Caco-2 (cell line): ENCODE results near the gene ANO6. TPM values are rescaled to one million over a fixed set of nuclear protein-coding genes. Genes with fewer than 3 reads are reported as not detected.

Experiments
- BruUV-seq: library from RNA; stranded (reverse); fragments of 400-500 nt; replicated peaks from 2 replicates; lab custom pipeline; 2021; lab: Mats Ljungman, UMichigan
- CTCF ChIA-PET: fragments of 300-600 bp; sonication (Branson Sonifier 250); formaldehyde crosslinking; loops from one replicate; lab custom pipeline; 2022; ENCODE audit warnings: antibody characterized with exemption; lab: Charles Lee
- POLR2A ChIA-PET: fragments of 300-600 bp; sonication (Branson Sonifier 250); formaldehyde crosslinking; loops from one replicate; lab custom pipeline; 2022; ENCODE audit warnings: antibody characterized with exemption; lab: Charles Lee
- DNase-seq, 2 experiments: peaks; one replicate each; pipeline versions ENCODE4 v3.0.0 to v3.0.0-alpha.2; 2020 to 2022
- H3K27me3 ChIP-seq: replicated peaks from 2 replicates; pipeline ENCODE4 v1.6.0; 2011; ENCODE audit warnings: low read length; ENCODE audit not compliant: control insufficient read depth, insufficient read depth
- H3K36me3 ChIP-seq: 2 replicates; pipeline ENCODE4 v1.5.1; 2011; ENCODE audit warnings: low read length; ENCODE audit not compliant: control insufficient read depth, insufficient read depth
- H3K4me1 ChIP-seq: fragments of 250-450 bp; sonication (Bioruptor Pico); 2 replicates; pipeline ENCODE4 v1.5.1; 2020; ENCODE audit warnings: mild to moderate bottlenecking
- H3K4me3 ChIP-seq: 2 replicates; pipeline ENCODE4 v1.5.1; 2011; ENCODE audit warnings: low read depth, mild to moderate bottlenecking, control low read depth, low read length
- H3K9me3 ChIP-seq: fragments of 250-450 bp; sonication (Bioruptor Pico); 2 replicates; pipeline ENCODE4 v1.5.1; 2020; ENCODE audit warnings: mild to moderate bottlenecking, moderate library complexity
- H3K27ac Mint-ChIP-seq: one replicate; pipeline ENCODE4 v1.8.0; 2022; ENCODE audit warnings: mixed read lengths; ENCODE audit not compliant: unreplicated experiment
- H3K27me3 Mint-ChIP-seq: one replicate; pipeline ENCODE4 v1.8.0; 2022; ENCODE audit warnings: mixed read lengths; ENCODE audit not compliant: insufficient read depth, unreplicated experiment
- H3K36me3 Mint-ChIP-seq: one replicate; pipeline ENCODE4 v1.8.0; 2022; ENCODE audit warnings: mild to moderate bottlenecking, mixed read lengths; ENCODE audit not compliant: insufficient read depth, unreplicated experiment
- H3K4me1 Mint-ChIP-seq: one replicate; pipeline ENCODE4 v1.8.0; 2022; ENCODE audit warnings: low read depth, mixed read lengths; ENCODE audit not compliant: unreplicated experiment
- H3K4me3 Mint-ChIP-seq: one replicate; pipeline ENCODE4 v1.8.0; 2022; ENCODE audit warnings: mild to moderate bottlenecking, moderate library complexity, mixed read lengths; ENCODE audit not compliant: unreplicated experiment
- H3K9me3 Mint-ChIP-seq: one replicate; pipeline ENCODE4 v1.8.0; 2022; ENCODE audit warnings: mixed read lengths; ENCODE audit not compliant: unreplicated experiment
- intact Hi-C: fragments of 100-400 bp; cut with micrococcal nuclease; formaldehyde crosslinking; loops from one replicate; pipeline ENCODE4 v1.10.0; 2022; ENCODE audit not compliant: unreplicated experiment
- total RNA-seq: library from RNA; stranded (reverse); gene quantifications from 2 replicates; pipeline ENCODE4 v1.2.3, GENCODE V29; 2022
- TF ChIP-seq, protein P1 (sequence below), 2 experiments: fragments of 200-600 bp in 1 of 2; IDR thresholded peaks; 1 replicate in 1 of 2; 2 replicates in 1 of 2; pipeline versions ENCODE4 v1.5.1 to v1.8.0; 2011 to 2022; ENCODE audit warnings: antibody characterized with exemption in 1 of 2, control low read depth in 1 of 2, inconsistent platforms in 1 of 2, low read depth in 1 of 2, low read length in 1 of 2, mild to moderate bottlenecking in 1 of 2, moderate library complexity in 1 of 2; ENCODE audit not compliant: insufficient read depth in 1 of 2, severe bottlenecking in 1 of 2, unreplicated experiment in 1 of 2

ANO6 gene
- total RNA-seq, 1 experiment from 2014 or later = 126 TPM

DNA sequence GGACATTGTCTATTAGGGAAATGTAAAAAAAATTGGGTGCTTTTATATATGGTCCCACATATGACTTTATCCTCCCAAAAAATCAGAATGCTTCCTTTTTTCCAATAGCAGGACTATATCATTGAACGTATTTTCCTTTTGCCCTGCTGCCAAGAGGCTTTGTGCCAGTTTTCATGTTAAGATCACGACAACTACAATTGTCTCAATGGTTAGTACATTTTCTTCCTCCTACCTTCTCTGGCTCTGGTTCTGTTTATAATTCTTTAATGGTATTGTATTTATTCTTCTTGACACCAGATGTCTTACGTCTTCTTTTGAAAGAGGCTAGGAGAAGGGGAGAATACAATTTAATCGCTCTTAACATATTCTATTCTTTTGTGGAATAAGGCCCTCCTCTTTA lies 106.9 kb downstream of the ANO6 start:
- H3K4me3 Mint-ChIP-seq = no peak overlapping the region
- intact Hi-C loops = no loop called here
- H3K36me3 Mint-ChIP-seq = peaks cover 31% of the 10 kb centered on the region
- H3K36me3 ChIP-seq = no peaks in the 10 kb centered on the region
- peaks cover 7% of the 10 kb centered on the region for H3K9me3 Mint-ChIP-seq
- no peak overlapping the region for H3K27ac Mint-ChIP-seq
- BruUV-seq = no TSS peak
- no peaks in the 10 kb centered on the region for H3K27me3 Mint-ChIP-seq
- CTCF ChIA-PET = no interaction called here
- peaks cover 20% of the 10 kb centered on the region for H3K4me1 Mint-ChIP-seq
- POLR2A ChIA-PET = no interaction called here
- no peak for DNase-seq
- no peaks in the 10 kb centered on the region; the same call in 1 of the 2 replicates for H3K4me1 ChIP-seq
- no peaks in the 10 kb centered on the region for H3K9me3 ChIP-seq
- H3K4me3 ChIP-seq = no peak overlapping the region
- no peaks in the 10 kb centered on the region for H3K27me3 ChIP-seq
- TF ChIP-seq, protein P1, sequence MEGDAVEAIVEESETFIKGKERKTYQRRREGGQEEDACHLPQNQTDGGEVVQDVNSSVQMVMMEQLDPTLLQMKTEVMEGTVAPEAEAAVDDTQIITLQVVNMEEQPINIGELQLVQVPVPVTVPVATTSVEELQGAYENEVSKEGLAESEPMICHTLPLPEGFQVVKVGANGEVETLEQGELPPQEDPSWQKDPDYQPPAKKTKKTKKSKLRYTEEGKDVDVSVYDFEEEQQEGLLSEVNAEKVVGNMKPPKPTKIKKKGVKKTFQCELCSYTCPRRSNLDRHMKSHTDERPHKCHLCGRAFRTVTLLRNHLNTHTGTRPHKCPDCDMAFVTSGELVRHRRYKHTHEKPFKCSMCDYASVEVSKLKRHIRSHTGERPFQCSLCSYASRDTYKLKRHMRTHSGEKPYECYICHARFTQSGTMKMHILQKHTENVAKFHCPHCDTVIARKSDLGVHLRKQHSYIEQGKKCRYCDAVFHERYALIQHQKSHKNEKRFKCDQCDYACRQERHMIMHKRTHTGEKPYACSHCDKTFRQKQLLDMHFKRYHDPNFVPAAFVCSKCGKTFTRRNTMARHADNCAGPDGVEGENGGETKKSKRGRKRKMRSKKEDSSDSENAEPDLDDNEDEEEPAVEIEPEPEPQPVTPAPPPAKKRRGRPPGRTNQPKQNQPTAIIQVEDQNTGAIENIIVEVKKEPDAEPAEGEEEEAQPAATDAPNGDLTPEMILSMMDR (IDR thresholded peaks at IDR 0.05; ENCODE audit: insufficient read depth in 1 of 2, low read depth in 1 of 2, low read length in 1 of 2, severe bottlenecking in 1 of 2, unreplicated experiment in 1 of 2) = no peak

DNA sequence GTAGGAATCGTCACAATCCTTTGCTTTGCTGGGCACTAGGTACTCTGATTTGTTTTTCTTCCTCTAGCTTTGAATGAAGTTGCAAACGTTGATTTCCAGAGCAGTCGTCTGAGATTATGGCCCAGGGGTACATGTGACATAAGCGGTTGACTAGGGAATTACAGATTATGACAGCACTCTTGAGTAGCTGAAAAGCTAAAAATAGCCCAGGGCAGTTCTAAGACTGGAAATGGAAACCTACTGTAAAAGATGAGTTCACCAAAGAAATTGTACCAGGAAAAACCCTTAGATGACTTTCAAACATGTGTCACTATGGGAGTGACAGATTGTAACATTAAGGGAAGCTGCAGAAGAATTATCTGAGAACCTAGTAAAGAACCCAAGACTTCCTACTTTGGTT lies 108.5 kb downstream of the ANO6 start:
- BruUV-seq = no TSS peak
- no peak overlapping the region for H3K4me3 Mint-ChIP-seq
- H3K4me1 Mint-ChIP-seq = peaks cover 28% of the 10 kb centered on the region
- H3K27ac Mint-ChIP-seq = no peak overlapping the region
- H3K36me3 Mint-ChIP-seq = peaks cover 28% of the 10 kb centered on the region
- H3K4me3 ChIP-seq = no peak overlapping the region
- 0 out of 2 replicates have a peak, but pooled peaks cover 2% of the 10 kb centered on the region for H3K36me3 ChIP-seq
- TF ChIP-seq, protein P1 (IDR thresholded peaks at IDR 0.05; ENCODE audit: insufficient read depth in 1 of 2, low read depth in 1 of 2, low read length in 1 of 2, severe bottlenecking in 1 of 2, unreplicated experiment in 1 of 2) = no peak
- no peaks in the 10 kb centered on the region; the same call in 1 of the 2 replicates for H3K4me1 ChIP-seq
- no peak for DNase-seq
- CTCF ChIA-PET = no interaction called here
- no peaks in the 10 kb centered on the region for H3K27me3 ChIP-seq
- peaks cover 7% of the 10 kb centered on the region for H3K9me3 Mint-ChIP-seq
- no peaks in the 10 kb centered on the region for H3K9me3 ChIP-seq
- H3K27me3 Mint-ChIP-seq = no peaks in the 10 kb centered on the region
- POLR2A ChIA-PET = no interaction called here
- intact Hi-C loops = no loop called here

DNA sequence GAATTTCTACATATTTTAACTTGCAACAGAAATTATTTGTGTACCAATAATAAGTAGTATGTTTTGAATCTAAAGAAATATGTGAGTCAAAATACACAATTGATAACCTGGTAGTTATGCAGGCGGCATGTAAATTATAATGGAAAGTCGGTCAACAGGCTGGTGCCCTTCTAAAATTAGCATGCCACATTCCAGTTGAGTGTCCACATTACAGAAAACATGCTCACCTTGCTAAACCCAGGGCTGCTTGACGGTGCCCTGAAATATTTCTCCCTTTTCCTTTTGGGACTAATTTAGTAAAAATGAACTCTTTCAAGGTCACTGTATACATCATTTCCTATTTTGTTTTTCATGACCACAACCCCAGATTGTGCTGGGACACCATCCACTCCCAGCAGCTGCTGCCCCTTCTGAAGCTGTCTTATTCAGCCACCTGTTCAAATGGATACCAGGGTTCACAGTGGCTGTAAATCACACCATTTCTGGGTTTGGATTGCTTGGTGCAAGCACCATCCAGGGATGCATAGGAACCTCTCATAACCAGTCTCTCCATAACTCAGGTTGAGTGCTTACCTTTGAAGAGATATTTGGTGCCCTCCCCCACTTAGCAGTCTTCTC lies 110.6 kb downstream of the ANO6 start:
- Mint-ChIP-seq H3K9me3 (peaks cover 7% of the 10 kb centered on the region), H3K4me1 (peaks cover 19% of the 10 kb centered on the region), H3K27ac (no peak overlapping the region), H3K36me3 (peaks cover 23% of the 10 kb centered on the region), H3K4me3 (no peak overlapping the region), H3K27me3 (no peaks in the 10 kb centered on the region)
- H3K9me3 ChIP-seq = no peaks in the 10 kb centered on the region
- POLR2A ChIA-PET = no interaction called here
- no peaks in the 10 kb centered on the region; the same call in 1 of the 2 replicates for H3K4me1 ChIP-seq
- H3K27me3 ChIP-seq = no peaks in the 10 kb centered on the region
- no peak overlapping the region for H3K4me3 ChIP-seq
- no peak for DNase-seq
- TF ChIP-seq, protein P1 (IDR thresholded peaks at IDR 0.05; ENCODE audit: insufficient read depth in 1 of 2, low read depth in 1 of 2, low read length in 1 of 2, severe bottlenecking in 1 of 2, unreplicated experiment in 1 of 2) = no peak
- intact Hi-C loops = no loop called here
- BruUV-seq = no TSS peak
- CTCF ChIA-PET = no interaction called here
- H3K36me3 ChIP-seq = 0 out of 2 replicates have a peak, but pooled peaks cover 2% of the 10 kb centered on the region
